Calu3 (cell line): Measurements from ENCODE around the gene COX6A2. TPM values are rescaled to one million over a fixed set of nuclear protein-coding genes. Genes with fewer than 3 reads are reported as not detected.

ENCODE experiments used
- BruUV-seq: library from RNA; stranded (reverse); fragments of 400-500 nt; replicated peaks from 2 replicates; lab custom pipeline; 2021; lab: Mats Ljungman, UMichigan
- CTCF ChIA-PET: fragments of 300-600 bp; sonication (Branson Sonifier 250); formaldehyde crosslinking; loops from one replicate; lab custom pipeline; 2022; ENCODE audit warnings: antibody characterized with exemption; lab: Charles Lee
- DNase-seq: peaks from one replicate; pipeline ENCODE4 v3.0.0; 2022
- H3K27ac Mint-ChIP-seq: one replicate; pipeline ENCODE4 v1.8.0; 2022; ENCODE audit warnings: mixed read lengths; ENCODE audit not compliant: unreplicated experiment
- H3K27me3 Mint-ChIP-seq: one replicate; pipeline ENCODE4 v1.8.0; 2022; ENCODE audit warnings: mixed read lengths; ENCODE audit not compliant: unreplicated experiment
- H3K36me3 Mint-ChIP-seq: one replicate; pipeline ENCODE4 v1.8.0; 2022; ENCODE audit warnings: mild to moderate bottlenecking, moderate library complexity, mixed read lengths; ENCODE audit not compliant: insufficient read depth, unreplicated experiment
- H3K4me1 Mint-ChIP-seq: one replicate; pipeline ENCODE4 v1.8.0; 2022; ENCODE audit warnings: mild to moderate bottlenecking, low read depth, mixed read lengths; ENCODE audit not compliant: unreplicated experiment
- H3K4me3 Mint-ChIP-seq: one replicate; pipeline ENCODE4 v1.8.0; 2022; ENCODE audit warnings: mild to moderate bottlenecking, low read depth, moderate library complexity, mixed read lengths; ENCODE audit not compliant: unreplicated experiment
- H3K9me3 Mint-ChIP-seq: one replicate; pipeline ENCODE4 v1.8.0; 2022; ENCODE audit warnings: low read depth, mixed read lengths; ENCODE audit not compliant: unreplicated experiment
- CTCF ChIP-seq: fragments of 200-600 bp; IDR thresholded peaks from one replicate; pipeline ENCODE4 v1.8.0; 2022; ENCODE audit warnings: antibody characterized with exemption; ENCODE audit not compliant: unreplicated experiment
- intact Hi-C: fragments of 100-400 bp; cut with micrococcal nuclease; formaldehyde crosslinking; loops from one replicate; pipeline ENCODE4 v1.10.0; 2022; ENCODE audit not compliant: unreplicated experiment
- total RNA-seq: library from RNA; stranded (reverse); gene quantifications from 2 replicates; pipeline ENCODE4 v1.2.3, GENCODE V29; 2022

COX6A2 gene
- total RNA-seq, 1 experiment from 2014 or later, result not detected

- TF ChIP-seq CTCF, result no peak
- no peak overlapping the region for H3K4me3 Mint-ChIP-seq
- peaks cover 6% of the 10 kb centered on the region for H3K9me3 Mint-ChIP-seq
- H3K27ac Mint-ChIP-seq, result no peak overlapping the region
- no peaks in the 10 kb centered on the region for H3K36me3 Mint-ChIP-seq
- intact Hi-C loops, result no loop called here
- no peaks in the 10 kb centered on the region for H3K4me1 Mint-ChIP-seq
- BruUV-seq, result no TSS peak
- CTCF ChIA-PET, result interaction anchor here (0.5 kb wide), 1 partner anchor 253 kb away, joined by 3 read pairs; no protein-coding TSS in a partner anchor
- DNase-seq, result no peak
- peaks cover 13% of the 10 kb centered on the region for H3K27me3 Mint-ChIP-seq
These were observed 32.5 kb downstream of the COX6A2 start for GRCh38 chr16:31395647-31396046.

- Mint-ChIP-seq H3K9me3 (no peaks in the 10 kb centered on the region), H3K36me3 (no peaks in the 10 kb centered on the region), H3K4me3 (no peak within 1 kb of the TSS), H3K4me1 (no peaks in the 10 kb centered on the region), H3K27ac (no peak within 1 kb of the TSS), H3K27me3 (peaks cover 25% of the 10 kb centered on the region)
- no TSS peak for BruUV-seq
- no peak for DNase-seq
- CTCF ChIA-PET, result interaction anchor here (1.2 kb wide), 1 partner anchor 11 kb away, joined by 3 read pairs; no protein-coding TSS in a partner anchor
- TF ChIP-seq CTCF, result no peak
- intact Hi-C loops, result no loop called here
These were observed 35.1 kb downstream of the COX6A2 start, which contains the start of gene ITGAD for GRCh38 chr16:31393056-31393455. Gene ITGAD, plus strand, starts transcription at chr16:31393335. Its CDS starts 26 bp downstream, at chr16:31393361.

GRCh38 chr16:31390504-31391041, 37.6 kb downstream of the COX6A2 start:
- Mint-ChIP-seq H3K9me3 (no peaks in the 10 kb centered on the region), H3K4me1 (peaks cover 21% of the 10 kb centered on the region), H3K27me3 (peaks cover 21% of the 10 kb centered on the region), H3K27ac (no peak overlapping the region), H3K4me3 (no peak overlapping the region), H3K36me3 (peaks cover 4% of the 10 kb centered on the region)
- TF ChIP-seq CTCF, result no peak
- intact Hi-C loops, result no loop called here
- no peak for DNase-seq
- BruUV-seq, result no TSS peak
- CTCF ChIA-PET, result interaction anchor here (1.3 kb wide), 1 partner anchor 8 kb away, joined by 4 read pairs; no protein-coding TSS in a partner anchor

GRCh38 chr16:31388535-31388934, 39.6 kb downstream of the COX6A2 start:
- Mint-ChIP-seq H3K27me3 (peaks cover 13% of the 10 kb centered on the region), H3K4me3 (no peak overlapping the region), H3K4me1 (peaks cover 28% of the 10 kb centered on the region), H3K36me3 (peaks cover 4% of the 10 kb centered on the region), H3K27ac (no peak overlapping the region), H3K9me3 (no peaks in the 10 kb centered on the region)
- no peak for DNase-seq
- no peak for TF ChIP-seq CTCF
- intact Hi-C loops, result loop anchor here (5.0 to 10.0 kb wide), 4 partner anchors 54 to 476 kb away; partner anchors contain the start of genes FUS, HSD3B7 and ZNF843
- no TSS peak for BruUV-seq
- CTCF ChIA-PET, result no interaction called here
